WTC11 (cell line): ENCODE results near the gene SMYD3. TPM values are rescaled to one million over a fixed set of nuclear protein-coding genes. Genes with fewer than 3 reads are reported as not detected.

ENCODE experiments used
- ATAC-seq: fragments of 200-7000 bp; cut with Tn5 transposase; 2 replicates; pipeline ENCODE4 v1.10.0; 2021; ENCODE audit warnings: mild to moderate bottlenecking, moderate library complexity
- CTCF ChIA-PET: fragments of 300-600 bp; sonication (Branson Sonifier 250); formaldehyde crosslinking; loops from one replicate; lab custom pipeline; 2021; ENCODE audit warnings: antibody characterized with exemption; lab: Charles Lee
- POLR2A ChIA-PET: fragments of 350-600 bp; sonication (Branson Sonifier 250); formaldehyde crosslinking; loops from one replicate; lab custom pipeline; 2021; ENCODE audit warnings: antibody characterized with exemption; lab: Charles Lee
- DNase-seq: peaks from one replicate; pipeline ENCODE4 v3.0.0; 2021; ENCODE audit warnings: low spot score
- H3K27ac Mint-ChIP-seq: 2 replicates; pipeline ENCODE4 v1.8.0; 2021; ENCODE audit warnings: mixed read lengths
- H3K27me3 Mint-ChIP-seq: 2 replicates; pipeline ENCODE4 v1.8.0; 2021; ENCODE audit warnings: low read depth, mild to moderate bottlenecking, moderate library complexity, mixed read lengths
- H3K36me3 Mint-ChIP-seq: 2 replicates; pipeline ENCODE4 v1.8.0; 2021; ENCODE audit warnings: mixed read lengths
- H3K4me1 Mint-ChIP-seq: 2 replicates; pipeline ENCODE4 v1.8.0; 2022; ENCODE audit warnings: mixed read lengths
- H3K4me3 Mint-ChIP-seq: 2 replicates; pipeline ENCODE4 v1.8.0; 2021; ENCODE audit warnings: mild to moderate bottlenecking, moderate library complexity, mixed read lengths
- H3K9me3 Mint-ChIP-seq: 2 replicates; pipeline ENCODE4 v1.8.0; 2021; ENCODE audit warnings: mixed read lengths
- E2F5 ChIP-seq: sonication (generic); formaldehyde crosslinking; IDR thresholded peaks from 2 replicates; pipeline ENCODE4 v1.8.1; 2022; ENCODE audit warnings: mild to moderate bottlenecking, moderate library complexity, missing genetic modification reagents
- FOXP4 ChIP-seq: sonication (generic); formaldehyde crosslinking; IDR thresholded peaks from 2 replicates; pipeline ENCODE4 v1.8.0; 2022; ENCODE audit warnings: mild to moderate bottlenecking, missing genetic modification reagents
- GABPB1 ChIP-seq: sonication (generic); formaldehyde crosslinking; IDR thresholded peaks from 2 replicates; pipeline ENCODE4 v1.8.1; 2023; ENCODE audit warnings: mild to moderate bottlenecking, missing genetic modification reagents
- IRF1 ChIP-seq: sonication (generic); formaldehyde crosslinking; IDR thresholded peaks from 2 replicates; pipeline ENCODE4 v1.8.0; 2023; ENCODE audit warnings: missing genetic modification reagents
- RELA ChIP-seq: sonication (generic); formaldehyde crosslinking; IDR thresholded peaks from 2 replicates; pipeline ENCODE4 v1.8.1; 2022; ENCODE audit warnings: missing genetic modification reagents, mild to moderate bottlenecking, borderline replicate concordance
- SMAD3 ChIP-seq: sonication (generic); formaldehyde crosslinking; IDR thresholded peaks from 2 replicates; pipeline ENCODE4 v1.8.0; 2022; ENCODE audit warnings: missing genetic modification reagents, mild to moderate bottlenecking, borderline replicate concordance
- ZBTB21 ChIP-seq: sonication (generic); formaldehyde crosslinking; IDR thresholded peaks from 2 replicates; pipeline ENCODE4 v1.8.1; 2023; ENCODE audit warnings: mild to moderate bottlenecking, missing genetic modification reagents, borderline replicate concordance
- total RNA-seq: library from RNA; stranded (reverse); gene quantifications from 3 replicates; pipeline ENCODE4 v1.2.3, GENCODE V29; 2021
- TF ChIP-seq, protein P1 (sequence below): sonication (generic); formaldehyde crosslinking; IDR thresholded peaks from 2 replicates; pipeline ENCODE4 v1.8.0; 2022; ENCODE audit warnings: mild to moderate bottlenecking, missing genetic modification reagents
- TF ChIP-seq, protein P2 (sequence below): sonication (generic); formaldehyde crosslinking; IDR thresholded peaks from 2 replicates; pipeline ENCODE4 v1.8.1; 2023; ENCODE audit warnings: mild to moderate bottlenecking, moderate library complexity, missing genetic modification reagents
- TF ChIP-seq, protein P3 (sequence below): sonication (generic); formaldehyde crosslinking; IDR thresholded peaks from 2 replicates; pipeline ENCODE4 v1.8.1; 2023; ENCODE audit warnings: mild to moderate bottlenecking, missing genetic modification reagents, borderline replicate concordance
- TF ChIP-seq, protein P4 (sequence below): sonication (generic); formaldehyde crosslinking; IDR thresholded peaks from 2 replicates; pipeline ENCODE4 v1.8.1; 2023; ENCODE audit warnings: mild to moderate bottlenecking, missing genetic modification reagents, moderate library complexity
- TF ChIP-seq, protein P5 (sequence below): sonication (generic); formaldehyde crosslinking; IDR thresholded peaks from 2 replicates; pipeline ENCODE4 v1.8.1; 2022; ENCODE audit warnings: mild to moderate bottlenecking, missing genetic modification reagents, moderate library complexity, borderline replicate concordance

The SMYD3 gene
- total RNA-seq, 1 experiment from 2014 or later = 21.4 TPM

DNA sequence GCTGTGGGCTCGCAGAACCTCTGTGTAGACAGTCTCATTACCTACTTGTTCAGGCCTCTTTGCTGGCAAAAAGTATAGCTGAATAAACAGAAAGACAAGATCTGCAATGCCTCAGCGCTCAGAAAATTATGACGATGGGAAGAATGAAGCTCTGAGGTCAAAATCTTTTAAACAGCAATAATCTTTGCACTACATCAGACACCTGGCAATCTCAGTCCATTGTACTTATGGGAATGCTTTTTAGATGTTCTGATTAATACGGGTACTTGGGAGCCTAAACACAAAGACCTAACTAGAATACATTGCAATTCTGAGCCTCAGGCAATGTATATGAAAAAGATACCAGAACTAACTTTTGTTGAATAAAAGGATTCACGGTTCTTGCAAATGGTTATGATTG, 410.7 kb downstream of the SMYD3 start:
- Mint-ChIP-seq H3K4me1 (0 out of 2 replicates have a peak, but pooled peaks cover 4% of the 10 kb centered on the region), H3K36me3 (no peaks in the 10 kb centered on the region), H3K4me3 (no peak overlapping the region), H3K27ac (no peak overlapping the region), H3K27me3 (no peaks in the 10 kb centered on the region), H3K9me3 (peaks cover 6% of the 10 kb centered on the region)
- ATAC-seq (no peak), DNase-seq (no peak)
- ChIA-PET POLR2A (no interaction called here), CTCF (no interaction called here)
- no peak for TF ChIP-seq IRF1 (CRISPR knock-in tag)
- TF ChIP-seq, protein P1, sequence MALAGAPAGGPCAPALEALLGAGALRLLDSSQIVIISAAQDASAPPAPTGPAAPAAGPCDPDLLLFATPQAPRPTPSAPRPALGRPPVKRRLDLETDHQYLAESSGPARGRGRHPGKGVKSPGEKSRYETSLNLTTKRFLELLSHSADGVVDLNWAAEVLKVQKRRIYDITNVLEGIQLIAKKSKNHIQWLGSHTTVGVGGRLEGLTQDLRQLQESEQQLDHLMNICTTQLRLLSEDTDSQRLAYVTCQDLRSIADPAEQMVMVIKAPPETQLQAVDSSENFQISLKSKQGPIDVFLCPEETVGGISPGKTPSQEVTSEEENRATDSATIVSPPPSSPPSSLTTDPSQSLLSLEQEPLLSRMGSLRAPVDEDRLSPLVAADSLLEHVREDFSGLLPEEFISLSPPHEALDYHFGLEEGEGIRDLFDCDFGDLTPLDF (CRISPR knock-in tag) = no peak
- TF ChIP-seq, protein P2, sequence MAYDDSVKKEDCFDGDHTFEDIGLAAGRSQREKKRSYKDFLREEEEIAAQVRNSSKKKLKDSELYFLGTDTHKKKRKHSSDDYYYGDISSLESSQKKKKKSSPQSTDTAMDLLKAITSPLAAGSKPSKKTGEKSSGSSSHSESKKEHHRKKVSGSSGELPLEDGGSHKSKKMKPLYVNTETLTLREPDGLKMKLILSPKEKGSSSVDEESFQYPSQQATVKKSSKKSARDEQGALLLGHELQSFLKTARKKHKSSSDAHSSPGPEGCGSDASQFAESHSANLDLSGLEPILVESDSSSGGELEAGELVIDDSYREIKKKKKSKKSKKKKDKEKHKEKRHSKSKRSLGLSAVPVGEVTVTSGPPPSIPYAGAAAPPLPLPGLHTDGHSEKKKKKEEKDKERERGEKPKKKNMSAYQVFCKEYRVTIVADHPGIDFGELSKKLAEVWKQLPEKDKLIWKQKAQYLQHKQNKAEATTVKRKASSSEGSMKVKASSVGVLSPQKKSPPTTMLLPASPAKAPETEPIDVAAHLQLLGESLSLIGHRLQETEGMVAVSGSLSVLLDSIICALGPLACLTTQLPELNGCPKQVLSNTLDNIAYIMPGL (CRISPR knock-in tag) = no peak
- TF ChIP-seq, protein P3, sequence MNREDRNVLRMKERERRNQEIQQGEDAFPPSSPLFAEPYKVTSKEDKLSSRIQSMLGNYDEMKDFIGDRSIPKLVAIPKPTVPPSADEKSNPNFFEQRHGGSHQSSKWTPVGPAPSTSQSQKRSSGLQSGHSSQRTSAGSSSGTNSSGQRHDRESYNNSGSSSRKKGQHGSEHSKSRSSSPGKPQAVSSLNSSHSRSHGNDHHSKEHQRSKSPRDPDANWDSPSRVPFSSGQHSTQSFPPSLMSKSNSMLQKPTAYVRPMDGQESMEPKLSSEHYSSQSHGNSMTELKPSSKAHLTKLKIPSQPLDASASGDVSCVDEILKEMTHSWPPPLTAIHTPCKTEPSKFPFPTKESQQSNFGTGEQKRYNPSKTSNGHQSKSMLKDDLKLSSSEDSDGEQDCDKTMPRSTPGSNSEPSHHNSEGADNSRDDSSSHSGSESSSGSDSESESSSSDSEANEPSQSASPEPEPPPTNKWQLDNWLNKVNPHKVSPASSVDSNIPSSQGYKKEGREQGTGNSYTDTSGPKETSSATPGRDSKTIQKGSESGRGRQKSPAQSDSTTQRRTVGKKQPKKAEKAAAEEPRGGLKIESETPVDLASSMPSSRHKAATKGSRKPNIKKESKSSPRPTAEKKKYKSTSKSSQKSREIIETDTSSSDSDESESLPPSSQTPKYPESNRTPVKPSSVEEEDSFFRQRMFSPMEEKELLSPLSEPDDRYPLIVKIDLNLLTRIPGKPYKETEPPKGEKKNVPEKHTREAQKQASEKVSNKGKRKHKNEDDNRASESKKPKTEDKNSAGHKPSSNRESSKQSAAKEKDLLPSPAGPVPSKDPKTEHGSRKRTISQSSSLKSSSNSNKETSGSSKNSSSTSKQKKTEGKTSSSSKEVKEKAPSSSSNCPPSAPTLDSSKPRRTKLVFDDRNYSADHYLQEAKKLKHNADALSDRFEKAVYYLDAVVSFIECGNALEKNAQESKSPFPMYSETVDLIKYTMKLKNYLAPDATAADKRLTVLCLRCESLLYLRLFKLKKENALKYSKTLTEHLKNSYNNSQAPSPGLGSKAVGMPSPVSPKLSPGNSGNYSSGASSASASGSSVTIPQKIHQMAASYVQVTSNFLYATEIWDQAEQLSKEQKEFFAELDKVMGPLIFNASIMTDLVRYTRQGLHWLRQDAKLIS (CRISPR knock-in tag) = no peak
- TF ChIP-seq SMAD3 (CRISPR knock-in tag) = no peak
- no peak for TF ChIP-seq E2F5
- no peak for TF ChIP-seq ZBTB21 (CRISPR knock-in tag)
- no peak for TF ChIP-seq GABPB1 (CRISPR knock-in tag)

GRCh38 chr1:246095443-246095842, 411.6 kb downstream of the SMYD3 start:
- H3K36me3 Mint-ChIP-seq = no peaks in the 10 kb centered on the region
- DNase-seq = no peak
- ChIA-PET CTCF (no interaction called here), POLR2A (no interaction called here)
- H3K4me1 Mint-ChIP-seq = 0 out of 2 replicates have a peak, but pooled peaks cover 4% of the 10 kb centered on the region
- peaks cover 6% of the 10 kb centered on the region for H3K9me3 Mint-ChIP-seq
- no peaks in the 10 kb centered on the region for H3K27me3 Mint-ChIP-seq
- no peak overlapping the region for H3K4me3 Mint-ChIP-seq
- TF ChIP-seq, protein P4, sequence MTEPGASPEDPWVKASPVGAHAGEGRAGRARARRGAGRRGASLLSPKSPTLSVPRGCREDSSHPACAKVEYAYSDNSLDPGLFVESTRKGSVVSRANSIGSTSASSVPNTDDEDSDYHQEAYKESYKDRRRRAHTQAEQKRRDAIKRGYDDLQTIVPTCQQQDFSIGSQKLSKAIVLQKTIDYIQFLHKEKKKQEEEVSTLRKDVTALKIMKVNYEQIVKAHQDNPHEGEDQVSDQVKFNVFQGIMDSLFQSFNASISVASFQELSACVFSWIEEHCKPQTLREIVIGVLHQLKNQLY (CRISPR knock-in tag) = no peak
- TF ChIP-seq FOXP4 (CRISPR knock-in tag) (no peak), RELA (CRISPR knock-in tag) (no peak)
- TF ChIP-seq, protein P5, sequence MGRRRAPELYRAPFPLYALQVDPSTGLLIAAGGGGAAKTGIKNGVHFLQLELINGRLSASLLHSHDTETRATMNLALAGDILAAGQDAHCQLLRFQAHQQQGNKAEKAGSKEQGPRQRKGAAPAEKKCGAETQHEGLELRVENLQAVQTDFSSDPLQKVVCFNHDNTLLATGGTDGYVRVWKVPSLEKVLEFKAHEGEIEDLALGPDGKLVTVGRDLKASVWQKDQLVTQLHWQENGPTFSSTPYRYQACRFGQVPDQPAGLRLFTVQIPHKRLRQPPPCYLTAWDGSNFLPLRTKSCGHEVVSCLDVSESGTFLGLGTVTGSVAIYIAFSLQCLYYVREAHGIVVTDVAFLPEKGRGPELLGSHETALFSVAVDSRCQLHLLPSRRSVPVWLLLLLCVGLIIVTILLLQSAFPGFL (CRISPR knock-in tag) = no peak
- H3K27ac Mint-ChIP-seq = no peak overlapping the region
- ATAC-seq = no peak
